Suprapubic skin (tissue), 4 donors: ENCODE measurements around the gene RHBDL3.

Experiments
- CTCF ChIP-seq, 2 donors: fragments of 200-600 bp in 1 of 2; fragments of 450-650 bp in 1 of 2; sonication (generic) in 1 of 2; IDR thresholded peaks; one replicate each; pipeline ENCODE4 v1.5.1; 2016 to 2019; ENCODE audit warnings: antibody characterized with exemption in 2 of 2, mild to moderate bottlenecking in 1 of 2, moderate library complexity in 1 of 2
- EP300 ChIP-seq: sonication (generic); formaldehyde crosslinking; IDR thresholded peaks from one replicate; pipeline ENCODE4 v1.6.1; 2017; ENCODE audit warnings: antibody characterized with exemption
- POLR2A ChIP-seq, 2 donors: fragments of 450-650 bp; IDR thresholded peaks; one replicate each; pipeline ENCODE4 v1.6.1; 2017; ENCODE audit warnings: antibody characterized with exemption in 2 of 2, mild to moderate bottlenecking in 2 of 2, moderate library complexity in 2 of 2
- POLR2AphosphoS5 ChIP-seq, 3 donors: sonication (generic); formaldehyde crosslinking; IDR thresholded peaks; one replicate each; pipeline ENCODE4 v1.6.1; 2017; ENCODE audit warnings: antibody characterized with exemption in 3 of 3

DNA sequence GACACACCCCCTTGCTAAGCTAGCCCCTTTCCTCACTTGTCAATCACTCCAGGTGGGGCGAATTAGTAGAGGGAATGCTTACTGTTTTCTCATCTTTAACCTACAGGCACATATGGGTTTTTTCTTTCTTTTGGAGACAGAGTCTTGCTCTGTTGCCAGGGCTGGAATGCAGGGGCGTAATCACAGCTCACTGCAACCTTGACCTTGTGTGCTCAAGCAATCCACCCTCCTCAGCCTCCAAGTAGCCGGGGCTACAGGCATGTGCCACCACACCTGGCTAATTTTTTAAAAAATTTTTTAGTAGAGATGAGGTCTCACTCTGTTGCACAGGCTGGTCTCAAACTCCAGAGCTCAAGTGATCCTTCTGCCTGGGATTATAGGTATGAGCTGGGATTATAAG lies 38.7 kb upstream of the RHBDL3 start:
- TF ChIP-seq CTCF (IDR thresholded peaks at IDR 0.05) (no peak), POLR2AphosphoS5 (IDR thresholded peaks at IDR 0.05) (no peak), POLR2A (IDR thresholded peaks at IDR 0.05) (no peak), EP300 (no peak)
